ENCODE results near the gene VCX3A. TPM values are rescaled to one million over a fixed set of nuclear protein-coding genes. Genes with fewer than 3 reads are reported as not detected.

Gene VCX3A
- total RNA-seq, 4 donors from 2014 or later, result not detected

DNA sequence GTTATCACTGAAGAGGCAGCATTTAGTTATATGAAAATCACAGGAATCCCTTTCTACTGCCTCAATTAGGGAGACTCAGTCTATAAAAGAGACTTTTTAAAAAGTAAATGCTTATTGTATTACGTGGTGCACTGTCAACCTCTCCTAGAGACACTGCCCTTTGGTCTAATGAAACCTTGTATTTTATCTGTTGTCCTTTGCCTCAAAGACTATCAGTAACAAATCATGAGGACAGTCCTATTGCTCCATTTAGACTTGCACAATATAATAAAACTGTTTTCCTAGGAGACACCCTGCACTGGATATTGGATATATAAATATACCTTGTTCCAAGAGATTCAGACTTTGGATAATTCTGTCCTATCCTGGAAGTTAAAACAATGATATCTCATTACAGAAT, 34.2 kb downstream of the VCX3A start:
- Histone ChIP-seq H3K36me3 (no peaks in the 10 kb centered on the region), H3K27ac (no peak overlapping the region), H3K9me3 (no peaks in the 10 kb centered on the region), H3K27me3 (no peaks in the 10 kb centered on the region), H3K4me1 (no peaks in the 10 kb centered on the region), H3K4me3 (no peak overlapping the region)
- DNase-seq (ENCODE audit: low spot score in 2 of 2), result no peak
- TF ChIP-seq POLR2A (IDR thresholded peaks at IDR 0.05) (no peak), POLR2AphosphoS5 (IDR thresholded peaks at IDR 0.05) (no peak), EP300 (IDR thresholded peaks at IDR 0.05) (no peak)
- TF ChIP-seq, protein P1, sequence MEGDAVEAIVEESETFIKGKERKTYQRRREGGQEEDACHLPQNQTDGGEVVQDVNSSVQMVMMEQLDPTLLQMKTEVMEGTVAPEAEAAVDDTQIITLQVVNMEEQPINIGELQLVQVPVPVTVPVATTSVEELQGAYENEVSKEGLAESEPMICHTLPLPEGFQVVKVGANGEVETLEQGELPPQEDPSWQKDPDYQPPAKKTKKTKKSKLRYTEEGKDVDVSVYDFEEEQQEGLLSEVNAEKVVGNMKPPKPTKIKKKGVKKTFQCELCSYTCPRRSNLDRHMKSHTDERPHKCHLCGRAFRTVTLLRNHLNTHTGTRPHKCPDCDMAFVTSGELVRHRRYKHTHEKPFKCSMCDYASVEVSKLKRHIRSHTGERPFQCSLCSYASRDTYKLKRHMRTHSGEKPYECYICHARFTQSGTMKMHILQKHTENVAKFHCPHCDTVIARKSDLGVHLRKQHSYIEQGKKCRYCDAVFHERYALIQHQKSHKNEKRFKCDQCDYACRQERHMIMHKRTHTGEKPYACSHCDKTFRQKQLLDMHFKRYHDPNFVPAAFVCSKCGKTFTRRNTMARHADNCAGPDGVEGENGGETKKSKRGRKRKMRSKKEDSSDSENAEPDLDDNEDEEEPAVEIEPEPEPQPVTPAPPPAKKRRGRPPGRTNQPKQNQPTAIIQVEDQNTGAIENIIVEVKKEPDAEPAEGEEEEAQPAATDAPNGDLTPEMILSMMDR (IDR thresholded peaks at IDR 0.05), result no peak
- 79% methylated on average over 1 of the region's 1 CpG for WGBS

DNA sequence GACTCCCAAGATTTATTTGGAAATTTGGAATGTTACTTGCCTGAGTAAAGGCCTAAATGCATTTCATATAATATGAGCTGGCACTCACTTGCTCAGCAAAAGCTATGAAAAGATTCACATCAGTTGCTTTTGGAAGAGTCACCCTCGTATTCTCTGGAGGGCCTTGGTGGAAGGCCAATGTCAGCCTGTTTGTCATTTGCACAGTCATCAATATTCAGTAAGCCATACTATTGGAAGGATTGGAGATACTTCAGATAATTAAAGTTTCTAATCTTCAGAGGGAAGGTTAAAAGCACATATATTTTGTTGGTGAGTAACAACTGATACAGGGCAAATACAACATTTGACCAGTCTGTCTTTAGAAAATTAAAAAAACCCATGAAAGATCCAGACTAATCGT, 36.6 kb downstream of the VCX3A start:
- TF ChIP-seq EP300 (IDR thresholded peaks at IDR 0.05) (no peak), POLR2AphosphoS5 (IDR thresholded peaks at IDR 0.05) (no peak), POLR2A (IDR thresholded peaks at IDR 0.05) (no peak)
- TF ChIP-seq, protein P1 (IDR thresholded peaks at IDR 0.05), result no peak
- DNase-seq (ENCODE audit: low spot score in 2 of 2), result no peak
- Histone ChIP-seq H3K36me3 (no peaks in the 10 kb centered on the region), H3K4me3 (no peak overlapping the region), H3K4me1 (no peaks in the 10 kb centered on the region), H3K27me3 (no peaks in the 10 kb centered on the region), H3K9me3 (no peaks in the 10 kb centered on the region), H3K27ac (no peak overlapping the region)
- 87% methylated on average over 2 of the region's 2 CpGs for WGBS

All from suprapubic skin (tissue), 4 donors.